Progenitor cell of endocrine pancreas (in vitro differentiated cells): ENCODE data around the gene SLC2A4. TPM values are rescaled to one million over a fixed set of nuclear protein-coding genes. Genes with fewer than 3 reads are reported as not detected.

Experiments
- DNase-seq: peaks from one replicate; pipeline ENCODE4 v3.0.0; 2021; ENCODE audit warnings: low spot score; ENCODE audit not compliant: unreplicated experiment
- H3K27ac Mint-ChIP-seq: 2 replicates; pipeline ENCODE4 v1.8.0; 2021; ENCODE audit warnings: mild to moderate bottlenecking, moderate library complexity, mixed read lengths
- H3K27me3 Mint-ChIP-seq: 2 replicates; pipeline ENCODE4 v1.8.0; 2021; ENCODE audit warnings: mixed read lengths
- H3K36me3 Mint-ChIP-seq: 2 replicates; pipeline ENCODE4 v1.8.0; 2022; ENCODE audit warnings: mixed read lengths; ENCODE audit not compliant: insufficient read depth
- H3K4me1 Mint-ChIP-seq: 2 replicates; pipeline ENCODE4 v1.8.0; 2021; ENCODE audit warnings: low read depth, mixed read lengths
- H3K4me3 Mint-ChIP-seq: 2 replicates; pipeline ENCODE4 v1.8.0; 2021; ENCODE audit warnings: low read depth, mild to moderate bottlenecking, moderate library complexity, mixed read lengths
- H3K9me3 Mint-ChIP-seq: 2 replicates; pipeline ENCODE4 v1.8.0; 2021; ENCODE audit warnings: low read depth, mixed read lengths
- total RNA-seq: library from RNA; stranded (reverse); gene quantifications from 2 replicates; pipeline ENCODE4 v1.2.1, GENCODE V29; 2021
- TF ChIP-seq, protein P1 (sequence below): fragments of 200-600 bp; sonication (generic); IDR thresholded peaks from one replicate; pipeline ENCODE4 v1.5.0; 2021; ENCODE audit warnings: antibody characterized with exemption, mild to moderate bottlenecking; ENCODE audit not compliant: unreplicated experiment

SLC2A4 gene
- total RNA-seq, 1 donor from 2014 or later, result 1.5 TPM

DNA sequence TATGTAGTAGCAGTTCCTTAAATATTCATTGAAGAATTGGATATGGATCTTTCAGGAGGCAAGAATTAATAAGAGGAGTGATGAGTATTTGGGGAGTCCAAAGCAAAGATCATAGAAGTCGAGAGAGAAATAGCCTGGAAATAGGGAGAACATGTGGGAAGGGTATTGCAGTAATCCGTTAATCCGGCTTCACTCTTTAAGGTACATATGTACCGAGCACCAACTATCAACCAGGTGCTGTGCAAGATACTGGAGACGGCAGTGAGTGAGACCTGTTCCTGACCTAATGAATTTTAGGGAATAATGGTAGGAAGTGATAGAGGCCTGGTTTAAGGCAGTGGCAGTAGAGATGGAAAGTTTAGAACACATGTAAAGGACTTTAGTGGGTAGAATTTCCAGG lies 28.4 kb upstream of the SLC2A4 start:
- DNase-seq, result no peak
- Mint-ChIP-seq H3K4me1 (peaks cover 25% of the 10 kb centered on the region), H3K4me3 (peak overlapping the region; percentile 97), H3K27me3 (no peaks in the 10 kb centered on the region), H3K9me3 (no peaks in the 10 kb centered on the region), H3K27ac (peak overlapping the region; percentile 100), H3K36me3 (peaks cover 9% of the 10 kb centered on the region)
- TF ChIP-seq, protein P1, sequence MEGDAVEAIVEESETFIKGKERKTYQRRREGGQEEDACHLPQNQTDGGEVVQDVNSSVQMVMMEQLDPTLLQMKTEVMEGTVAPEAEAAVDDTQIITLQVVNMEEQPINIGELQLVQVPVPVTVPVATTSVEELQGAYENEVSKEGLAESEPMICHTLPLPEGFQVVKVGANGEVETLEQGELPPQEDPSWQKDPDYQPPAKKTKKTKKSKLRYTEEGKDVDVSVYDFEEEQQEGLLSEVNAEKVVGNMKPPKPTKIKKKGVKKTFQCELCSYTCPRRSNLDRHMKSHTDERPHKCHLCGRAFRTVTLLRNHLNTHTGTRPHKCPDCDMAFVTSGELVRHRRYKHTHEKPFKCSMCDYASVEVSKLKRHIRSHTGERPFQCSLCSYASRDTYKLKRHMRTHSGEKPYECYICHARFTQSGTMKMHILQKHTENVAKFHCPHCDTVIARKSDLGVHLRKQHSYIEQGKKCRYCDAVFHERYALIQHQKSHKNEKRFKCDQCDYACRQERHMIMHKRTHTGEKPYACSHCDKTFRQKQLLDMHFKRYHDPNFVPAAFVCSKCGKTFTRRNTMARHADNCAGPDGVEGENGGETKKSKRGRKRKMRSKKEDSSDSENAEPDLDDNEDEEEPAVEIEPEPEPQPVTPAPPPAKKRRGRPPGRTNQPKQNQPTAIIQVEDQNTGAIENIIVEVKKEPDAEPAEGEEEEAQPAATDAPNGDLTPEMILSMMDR, result no peak

DNA sequence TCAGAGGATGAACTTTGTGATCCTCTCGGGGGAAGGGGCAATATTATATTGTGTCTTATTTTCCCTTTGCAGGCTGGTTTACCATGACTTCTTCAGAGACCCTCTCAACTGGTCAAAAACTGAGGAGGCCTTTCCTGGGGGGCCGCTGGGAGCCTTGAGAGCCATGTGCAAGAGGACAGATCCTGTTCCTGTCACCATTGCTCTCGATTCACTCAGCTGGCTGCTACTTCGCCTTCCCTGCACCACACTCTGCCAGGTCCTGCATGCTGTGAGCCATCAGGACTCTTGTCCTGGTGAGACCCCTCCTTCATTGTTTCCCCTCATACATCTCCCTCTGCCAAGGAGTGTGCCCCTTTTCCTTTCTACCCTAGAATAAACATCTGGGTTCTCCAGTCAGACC lies 27.0 kb upstream of the SLC2A4 start:
- Mint-ChIP-seq H3K27me3 (no peaks in the 10 kb centered on the region), H3K27ac (no peak overlapping the region), H3K4me1 (peaks cover 32% of the 10 kb centered on the region), H3K4me3 (peak overlapping the region; percentile 50), H3K36me3 (peaks cover 13% of the 10 kb centered on the region), H3K9me3 (no peaks in the 10 kb centered on the region)
- DNase-seq, result no peak
- TF ChIP-seq, protein P1, result no peak

DNA sequence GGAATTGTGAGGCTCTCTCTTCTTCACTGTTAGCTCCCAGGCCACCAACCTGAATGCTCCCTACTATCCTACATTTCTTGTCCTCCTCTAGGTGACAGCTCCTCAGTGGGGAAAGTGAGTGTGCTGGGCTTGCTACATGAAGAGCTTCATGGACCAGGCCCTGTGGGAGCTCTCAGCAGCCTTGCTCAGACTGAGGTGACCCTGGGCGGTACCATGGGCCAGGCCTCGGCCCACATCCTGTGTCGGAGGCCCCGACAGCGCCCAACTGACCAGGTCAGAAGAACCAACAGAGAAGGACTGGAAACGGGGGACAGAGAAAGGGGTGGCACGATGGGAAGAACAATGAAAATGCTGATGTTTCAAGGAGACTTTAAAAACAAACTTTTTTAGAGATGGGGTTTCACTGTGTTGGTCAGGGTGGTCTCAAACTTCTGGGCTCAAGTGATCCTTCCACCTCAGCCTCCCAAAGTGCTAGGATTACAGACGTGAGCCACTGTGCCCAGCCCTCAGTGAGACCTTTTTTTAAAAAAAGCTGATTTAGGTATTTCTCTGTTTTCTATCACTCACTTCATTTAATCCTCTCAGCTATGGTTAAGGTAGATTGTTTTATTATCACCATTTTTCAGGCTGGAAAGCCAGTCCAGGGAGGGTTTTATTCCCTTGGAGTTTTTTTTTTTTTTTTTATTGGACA lies 24.6 kb upstream of the SLC2A4 start:
- peaks cover 30% of the 10 kb centered on the region for H3K4me1 Mint-ChIP-seq
- H3K36me3 Mint-ChIP-seq, result peaks cover 13% of the 10 kb centered on the region
- no peaks in the 10 kb centered on the region for H3K9me3 Mint-ChIP-seq
- peak overlapping the region; percentile 78 for H3K27ac Mint-ChIP-seq
- TF ChIP-seq, protein P1, result no peak
- H3K27me3 Mint-ChIP-seq, result no peaks in the 10 kb centered on the region
- DNase-seq, result no peak
- no peak overlapping the region for H3K4me3 Mint-ChIP-seq

DNA sequence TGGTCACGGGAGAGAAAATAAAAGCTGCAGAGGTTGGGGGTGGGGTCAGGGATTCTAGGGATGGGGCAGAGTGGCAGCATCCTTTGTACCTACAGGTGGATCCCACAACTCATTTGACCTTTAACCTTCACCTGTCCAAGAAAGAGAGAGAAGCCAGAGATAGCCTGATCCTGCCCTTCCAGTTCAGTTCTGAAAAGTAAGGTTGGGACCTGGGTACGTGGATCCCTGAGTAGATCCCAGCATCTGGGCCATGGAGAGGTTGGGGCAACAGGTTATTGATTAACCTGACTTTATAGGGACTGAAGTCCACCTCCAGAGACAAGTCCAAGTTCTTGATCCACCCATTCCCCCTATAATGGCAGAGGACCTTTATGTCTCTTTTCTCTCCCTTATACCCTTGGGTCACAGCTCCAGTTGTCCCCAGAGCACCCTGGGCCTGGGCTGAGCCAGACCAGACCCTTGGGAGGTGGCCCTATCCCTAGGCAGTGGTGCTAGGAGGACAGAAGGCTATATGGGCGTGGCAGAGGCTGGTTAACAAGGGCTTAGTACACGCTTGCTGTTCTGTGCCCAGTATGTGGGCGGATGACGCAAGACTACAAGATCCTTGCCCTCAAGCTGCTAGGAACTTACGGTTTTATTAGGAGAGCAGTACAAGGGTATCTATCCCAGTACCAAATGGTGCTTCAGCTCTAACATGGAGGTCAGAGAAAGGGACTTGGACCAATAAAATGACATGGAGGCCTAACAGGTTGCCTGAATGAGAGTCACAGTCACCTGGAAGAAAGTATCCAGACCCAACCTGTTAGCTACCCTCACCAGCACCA lies 22.6 kb upstream of the SLC2A4 start:
- Mint-ChIP-seq H3K4me3 (peak overlapping the region; percentile 41), H3K27ac (peak overlapping the region; percentile 89), H3K27me3 (no peaks in the 10 kb centered on the region), H3K4me1 (peaks cover 33% of the 10 kb centered on the region), H3K9me3 (no peaks in the 10 kb centered on the region), H3K36me3 (peaks cover 11% of the 10 kb centered on the region)
- TF ChIP-seq, protein P1, result no peak
- no peak for DNase-seq

DNA sequence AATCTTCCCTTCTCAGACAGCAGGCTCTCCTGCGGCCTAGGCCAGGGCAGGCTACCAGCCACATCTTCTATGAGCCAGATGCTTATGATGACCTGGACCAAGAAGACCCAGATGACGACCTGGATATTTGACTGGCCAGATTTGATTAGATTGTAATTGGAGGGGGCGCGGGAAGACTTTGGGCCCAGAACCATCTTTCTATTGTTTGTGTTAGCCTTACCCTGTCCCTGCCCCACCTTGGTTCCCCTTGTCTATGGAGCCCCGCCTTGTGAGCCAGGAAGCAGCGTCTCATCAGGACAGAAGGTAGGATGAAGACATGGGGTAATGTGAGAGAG lies 22.0 kb upstream of the SLC2A4 start:
- Mint-ChIP-seq H3K4me1 (peaks cover 33% of the 10 kb centered on the region), H3K27me3 (no peaks in the 10 kb centered on the region), H3K9me3 (no peaks in the 10 kb centered on the region), H3K36me3 (peaks cover 11% of the 10 kb centered on the region), H3K27ac (peak overlapping the region; percentile 89), H3K4me3 (peak overlapping the region; percentile 41)
- TF ChIP-seq, protein P1, result no peak
- DNase-seq, result no peak
